GM21447 (cell line): ENCODE results near the gene TUFT1.
"Not testable (repeated sequence)": the region's sequence is repeated elsewhere in the genome, so short reads cannot be mapped to it uniquely, and the experiment has no call there.

Source experiments
- ATAC-seq: cut with Tn5 transposase; IDR thresholded peaks from one replicate; pipeline ENCODE4 v1.9.1; 2021; ENCODE audit not compliant: unreplicated experiment

The TUFT1 gene

DNA sequence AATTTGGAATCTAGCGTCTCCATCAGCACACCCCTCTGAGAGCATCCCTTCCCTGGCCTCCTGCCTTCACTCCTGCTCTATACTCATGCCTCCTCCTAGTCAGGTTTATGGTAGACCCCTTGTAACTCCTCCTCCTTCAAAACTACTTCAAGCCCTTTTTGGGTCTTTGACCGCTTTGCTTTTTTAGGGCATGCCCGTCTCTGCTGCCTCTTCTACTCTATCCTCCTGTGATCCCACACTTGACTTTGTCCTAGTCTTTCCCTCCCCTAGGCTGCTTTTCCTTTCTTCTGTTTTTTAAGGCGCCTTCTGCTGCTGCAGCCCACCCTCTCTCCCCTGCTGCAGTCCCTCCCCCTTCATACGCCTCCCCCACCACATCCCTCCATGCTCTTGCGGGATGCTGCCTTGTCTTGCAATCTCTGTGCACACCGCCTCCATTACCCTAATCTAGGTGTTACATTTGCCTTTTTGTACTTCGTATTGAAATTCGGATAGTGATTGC lies 73.2 kb downstream of the TUFT1 start:
- ATAC-seq, result no peak

DNA sequence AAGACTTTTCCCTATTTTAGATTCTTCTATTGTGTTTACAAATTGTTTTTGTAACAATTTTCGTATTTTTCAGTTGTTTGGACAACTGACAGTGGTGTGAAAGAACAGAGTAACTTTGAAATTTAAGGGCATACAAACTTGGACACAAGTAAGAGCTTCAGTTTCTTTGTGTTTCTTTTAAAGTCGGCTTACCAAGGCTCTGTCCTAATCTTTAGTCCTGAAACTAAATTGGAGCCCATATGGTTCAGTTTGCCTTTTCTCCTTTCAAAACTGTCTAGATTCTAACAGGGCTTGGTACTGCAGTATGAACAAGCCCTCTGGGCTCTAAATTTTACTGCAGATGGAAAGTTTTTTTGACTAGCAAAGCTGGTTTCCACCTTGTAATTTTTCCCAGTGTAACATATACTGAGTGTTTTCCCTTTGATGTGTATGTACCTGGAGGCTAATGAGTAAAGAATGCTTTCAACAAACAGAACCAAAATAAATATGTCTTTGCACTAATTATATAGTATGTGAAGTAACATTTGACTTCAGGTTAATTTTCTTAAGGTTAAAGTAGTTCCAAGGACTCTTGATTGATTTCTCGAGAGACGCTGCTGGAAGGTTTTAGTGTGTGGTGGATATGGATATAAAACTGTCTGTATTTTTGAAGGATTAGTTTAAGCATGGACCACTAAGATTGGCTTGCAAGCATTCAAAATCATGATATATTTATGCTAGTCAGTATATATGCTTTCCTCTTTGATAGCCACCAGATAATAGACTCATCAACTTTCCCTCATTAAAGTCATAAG lies 75.8 kb downstream of the TUFT1 start:
- no peak for ATAC-seq

GRCh38 chr1:151616505-151616849 lies 76.4 kb downstream of the TUFT1 start:
- no peak for ATAC-seq

DNA sequence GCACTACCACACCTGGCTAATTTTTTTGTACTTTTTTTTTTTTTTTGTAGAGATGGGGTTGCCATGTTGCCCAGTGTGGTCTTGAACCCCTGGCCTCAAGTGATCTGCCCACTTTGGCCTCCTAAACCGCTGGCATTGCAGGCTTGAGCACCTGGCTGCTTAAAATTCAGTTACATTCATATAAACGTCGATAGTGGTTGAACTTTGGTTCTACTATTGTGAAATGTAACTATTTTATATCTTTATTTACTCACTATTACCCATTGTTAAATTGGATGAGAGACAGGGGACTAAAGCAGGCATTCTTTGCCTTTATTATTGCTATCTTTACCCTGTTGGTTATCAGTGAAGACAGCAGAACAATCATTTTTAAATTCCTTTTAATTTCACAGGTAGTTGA lies 77.9 kb downstream of the TUFT1 start:
- ATAC-seq, result no peak

GRCh38 chr1:151618470-151618869 lies 78.4 kb downstream of the TUFT1 start:
- ATAC-seq, result no peak

GRCh38 chr1:151618996-151619395 lies 78.9 kb downstream of the TUFT1 start:
- ATAC-seq, result not testable (repeated sequence)

DNA sequence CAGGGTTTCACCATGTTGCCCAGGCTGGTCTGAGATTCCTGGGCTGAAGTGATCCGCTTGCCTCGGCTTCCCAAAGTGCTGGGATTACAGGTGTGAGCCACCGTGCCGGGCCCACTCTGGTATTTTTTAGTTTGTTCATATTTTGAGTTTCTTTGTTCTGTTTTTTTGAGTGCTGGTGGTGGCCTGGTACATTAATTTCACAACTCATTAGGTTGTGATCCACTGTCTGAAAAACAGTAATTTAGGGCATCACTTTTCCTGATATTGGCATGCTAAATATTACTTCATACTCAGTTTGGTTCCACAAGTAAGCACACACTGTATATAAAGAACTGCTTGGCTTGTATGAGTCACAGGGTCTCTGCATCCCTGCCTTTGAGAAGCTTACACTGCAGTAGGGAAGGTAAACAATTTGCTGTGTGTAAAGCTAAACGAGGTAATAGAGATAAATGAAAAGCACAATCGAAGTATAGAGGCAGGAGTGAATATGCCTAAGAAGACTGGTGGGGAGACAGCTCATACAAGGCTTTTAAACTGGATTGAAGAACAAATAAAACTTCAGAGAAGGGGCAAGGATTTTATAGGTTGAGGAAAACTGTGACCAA lies 79.5 kb downstream of the TUFT1 start:
- ATAC-seq, result no peak

- ATAC-seq, result no peak
These were observed 80.2 kb downstream of the TUFT1 start for GRCh38 chr1:151620286-151620685.

GRCh38 chr1:151621351-151621750 lies 81.2 kb downstream of the TUFT1 start:
- ATAC-seq, result no peak

DNA sequence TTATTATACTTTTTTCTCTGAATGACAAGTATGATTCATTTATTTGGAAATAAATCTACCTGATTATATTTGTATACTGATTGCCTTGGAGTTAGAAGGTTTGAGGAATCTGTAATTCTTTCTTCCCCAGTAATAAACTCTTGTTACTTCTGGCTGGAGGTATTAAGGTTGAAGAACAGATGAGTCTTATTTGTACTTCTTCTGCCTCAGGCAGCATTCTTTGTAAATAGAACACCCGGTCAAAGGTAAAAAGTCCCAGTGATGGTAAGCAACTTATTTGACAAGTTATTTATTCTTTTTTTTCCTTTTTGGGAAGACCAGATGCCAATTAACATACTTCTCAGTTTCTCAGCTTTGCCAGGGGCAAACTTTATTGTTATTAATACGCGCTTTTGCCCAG lies 84.7 kb downstream of the TUFT1 start:
- no peak for ATAC-seq

DNA sequence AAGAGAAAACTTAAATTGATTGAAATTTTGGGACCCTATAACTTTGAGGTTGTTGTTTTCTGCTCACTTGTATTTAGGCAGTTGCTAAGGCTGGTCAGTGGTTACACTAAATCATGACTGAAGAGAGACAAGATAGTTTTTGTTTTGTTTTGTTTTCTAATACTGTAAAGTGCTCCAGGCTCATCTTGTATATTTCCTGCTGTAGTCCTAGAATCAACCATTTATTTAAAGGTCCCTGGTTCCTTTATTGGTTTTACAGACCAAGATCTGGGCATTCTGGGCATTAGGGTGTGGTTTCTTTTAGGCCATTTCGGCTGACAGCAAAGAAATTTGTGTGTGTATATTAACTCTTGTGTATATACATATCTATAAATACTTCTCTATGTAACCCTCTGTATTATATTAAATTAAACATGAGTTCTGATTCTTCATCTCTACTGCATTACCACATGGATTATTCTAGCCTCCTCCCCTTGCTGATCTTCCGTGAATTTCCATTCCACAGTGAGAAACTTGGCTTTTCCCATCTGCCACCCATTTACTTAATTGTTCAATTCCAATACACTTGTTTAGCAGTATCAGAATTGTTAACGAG lies 86.7 kb downstream of the TUFT1 start:
- no peak for ATAC-seq

DNA sequence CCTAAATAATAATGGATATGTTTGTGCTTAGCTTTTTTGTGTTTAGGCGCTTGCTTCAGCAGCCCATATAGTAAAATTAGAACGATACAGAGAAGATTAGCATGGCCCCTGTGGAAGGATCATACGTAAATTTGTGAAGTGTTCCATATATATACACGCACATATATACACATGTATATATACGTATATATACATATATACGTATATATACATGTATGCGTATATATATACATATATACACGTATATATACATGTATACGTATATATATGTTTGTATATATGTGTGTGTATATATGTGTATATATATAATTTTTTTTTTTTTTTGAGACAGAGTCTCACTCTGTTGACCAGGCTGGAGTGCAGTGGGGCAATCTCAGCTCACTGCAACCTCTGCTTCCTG lies 89.2 kb downstream of the TUFT1 start:
- ATAC-seq, result no peak
